IPS DF 4.7 (cell line): ENCODE measurements around the gene ZNF90.
A peak's percentile ranks its signal among the peaks of the same experiment; 100 is the strongest.
"Not testable (repeated sequence)": the region's sequence is repeated elsewhere in the genome, so short reads cannot be mapped to it uniquely, and the experiment has no call there.

ENCODE experiments used
- DNase-seq: peaks from one replicate; pipeline ENCODE4 v3.0.0-alpha.2; 2013; ENCODE audit warnings: low spot score; ENCODE audit errors: extremely low read depth

The ZNF90 gene

GRCh38 chr19:20077791-20078463 lies at the start of gene ZNF90:
Gene ZNF90, plus strand, starts transcription at chr19:20078000. Its CDS starts 133 bp downstream, at chr19:20078133.
- peak; percentile 94 for DNase-seq

- no peak for DNase-seq
Measured at GRCh38 chr19:20028611-20029010, 49.2 kb upstream of the ZNF90 start.

- DNase-seq: no peak
Measured at GRCh38 chr19:20035935-20036334, 41.9 kb upstream of the ZNF90 start.

GRCh38 chr19:20038358-20039202 lies 39.2 kb upstream of the ZNF90 start:
- DNase-seq: no peak

GRCh38 chr19:20039203-20039723 lies 38.5 kb upstream of the ZNF90 start, which contains the start of gene ZNF682:
Gene ZNF682, minus strand, starts transcription at chr19:20039505. Its CDS starts 160 bp downstream, at chr19:20039345.
- DNase-seq: peak; percentile 91

GRCh38 chr19:20044663-20045062 lies 33.1 kb upstream of the ZNF90 start:
- DNase-seq: no peak

GRCh38 chr19:20045742-20046141 lies 32.1 kb upstream of the ZNF90 start:
- not testable (repeated sequence) for DNase-seq

- DNase-seq: peak; percentile 97
Measured at GRCh38 chr19:20051841-20052768, 25.7 kb upstream of the ZNF90 start.

- DNase-seq: not testable (repeated sequence)
Measured at GRCh38 chr19:20058738-20059137, 19.1 kb upstream of the ZNF90 start.

- no peak for DNase-seq
Measured at GRCh38 chr19:20060282-20060681, 17.5 kb upstream of the ZNF90 start.

GRCh38 chr19:20066861-20067260 lies 10.9 kb upstream of the ZNF90 start:
- DNase-seq: no peak

GRCh38 chr19:20067943-20068342 lies 9.9 kb upstream of the ZNF90 start:
- peak; percentile 81 for DNase-seq

- DNase-seq: not testable (repeated sequence)
Measured at GRCh38 chr19:20068559-20068958, 9.2 kb upstream of the ZNF90 start.

- DNase-seq: no peak
Measured at GRCh38 chr19:20070691-20071090, 7.1 kb upstream of the ZNF90 start.

- no peak for DNase-seq
Measured at GRCh38 chr19:20072936-20073335, 4.9 kb upstream of the ZNF90 start.

GRCh38 chr19:20078581-20079031 lies 806 bp downstream of the ZNF90 start:
- DNase-seq: no peak

GRCh38 chr19:20079476-20079875 lies 1.7 kb downstream of the ZNF90 start:
- DNase-seq: no peak

- DNase-seq: no peak
Measured at GRCh38 chr19:20080656-20081055, 2.9 kb downstream of the ZNF90 start.

GRCh38 chr19:20082232-20082833 lies 4.5 kb downstream of the ZNF90 start:
- DNase-seq: not testable (repeated sequence)

GRCh38 chr19:20082876-20083275 lies 5.1 kb downstream of the ZNF90 start:
- not testable (repeated sequence) for DNase-seq

- DNase-seq: no peak
Measured at GRCh38 chr19:20102097-20102496, 24.3 kb downstream of the ZNF90 start.
